Measurements from ENCODE around the gene RICTOR. TPM values are rescaled to one million over a fixed set of nuclear protein-coding genes. Genes with fewer than 3 reads are reported as not detected.

RICTOR gene
- total and polyA plus RNA-seq, 9 of the 15 experiments (the other 6 are each of a cell fraction or from before 2014, with no cell fraction given), result 13.9 to 46.6 (median 22.6) TPM

- TF ChIP-seq RBM25 (IDR thresholded peaks at IDR 0.05; ENCODE audit: low read depth, low read length, severe bottlenecking) (no peak), ZNF445 (CRISPR knock-in tag; IDR thresholded peaks at IDR 0.05; ENCODE audit: low read depth) (no peak), E2F4 (CRISPR knock-in tag; IDR thresholded peaks at IDR 0.05; ENCODE audit: low read depth) (no peak), PRPF4 (IDR thresholded peaks at IDR 0.05; ENCODE audit: insufficient read depth, low read depth, low read length, poor library complexity, severe bottlenecking) (no peak), CGGBP1 (CRISPR knock-in tag; IDR thresholded peaks at IDR 0.05) (no peak), HCFC1 (IDR thresholded peaks at IDR 0.05; ENCODE audit: low read depth, low read length) (no peak), TAF7 (tag; IDR thresholded peaks at IDR 0.05) (no peak), PTRF (tag; IDR thresholded peaks at IDR 0.05) (no peak), FOXK2 (conservative IDR thresholded peaks at IDR 0.05 in 1 of 2, IDR thresholded peaks at IDR 0.05 in 1 of 2; ENCODE audit: low read depth in 2 of 2) (no peak), NR2C1 (IDR thresholded peaks at IDR 0.05) (no peak), NR2C1 (tag; IDR thresholded peaks at IDR 0.05) (no peak), ZNF707 (CRISPR knock-in tag; conservative IDR thresholded peaks at IDR 0.05) (no peak), ZNF175 (CRISPR knock-in tag; IDR thresholded peaks at IDR 0.05; ENCODE audit: low read depth) (0 out of 2 replicates have a peak, but pooled peaks have one; percentile 47), HDAC2 (IDR thresholded peaks at IDR 0.05) (no peak)
Measured at GRCh38 chr5:38994324-38994927, 79.8 kb downstream of the RICTOR start (continued).
